EL (cell line): ENCODE measurements around the gene NCAPH2.
"Not testable (repeated sequence)": the region's sequence is repeated elsewhere in the genome, so short reads cannot be mapped to it uniquely, and the experiment has no call there.

Experiments
- DNase-seq: peaks from one replicate; pipeline ENCODE4 v3.0.0-alpha.2; 2016

NCAPH2 gene

DNA sequence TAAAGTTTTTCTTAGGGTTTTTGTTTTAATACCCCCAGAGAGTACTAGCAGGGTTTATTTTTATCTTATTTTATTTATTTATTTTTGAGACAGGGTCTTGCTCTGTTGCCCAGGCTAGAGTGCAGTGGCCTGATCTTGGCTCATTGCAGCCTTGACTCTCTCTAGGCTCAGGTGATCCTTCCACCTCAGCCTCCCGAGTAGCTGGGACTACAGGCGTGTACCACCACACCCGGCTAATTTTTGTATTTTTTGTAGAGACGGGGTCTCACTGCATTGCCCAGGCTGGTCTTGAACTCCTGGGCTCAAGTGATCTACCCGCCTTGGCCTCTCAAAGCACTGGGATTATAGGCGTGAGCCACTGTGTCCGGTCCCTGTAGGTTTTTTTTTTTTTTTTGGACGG lies 12.2 kb downstream of the NCAPH2 start:
- DNase-seq: not testable (repeated sequence)

- DNase-seq: no peak
Observed at GRCh38 chr22:50520826-50521453, 12.9 kb downstream of the NCAPH2 start.

GRCh38 chr22:50521710-50522109 lies 13.7 kb downstream of the NCAPH2 start:
- no peak for DNase-seq

GRCh38 chr22:50522208-50522805 lies 14.3 kb downstream of the NCAPH2 start:
- no peak for DNase-seq

DNA sequence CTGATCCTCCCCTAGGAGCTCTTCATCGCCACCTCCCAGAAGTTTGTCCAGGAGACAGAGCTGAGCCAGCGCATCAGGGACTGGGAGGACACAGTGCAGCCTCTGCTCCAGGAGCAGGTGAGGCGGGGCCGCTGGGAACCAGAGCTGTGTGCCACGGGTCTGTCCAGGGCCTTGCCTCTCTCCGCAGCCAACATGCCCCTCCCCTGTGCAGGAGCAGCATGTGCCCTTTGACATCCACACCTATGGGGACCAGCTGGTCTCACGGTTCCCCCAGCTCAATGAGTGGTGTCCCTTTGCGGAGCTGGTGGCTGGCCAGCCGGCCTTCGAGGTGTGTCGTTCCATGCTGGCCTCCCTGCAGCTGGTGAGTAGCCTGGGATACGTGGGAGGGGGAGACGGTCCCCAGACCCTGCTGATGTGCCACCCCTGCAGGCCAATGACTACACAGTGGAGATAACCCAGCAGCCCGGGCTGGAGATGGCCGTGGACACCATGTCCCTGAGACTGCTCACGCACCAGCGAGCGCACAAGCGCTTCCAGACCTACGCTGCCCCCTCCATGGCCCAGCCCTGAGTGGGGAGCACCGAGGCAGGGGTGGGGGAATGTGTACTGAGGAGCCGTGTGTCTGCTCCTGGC lies 14.9 kb downstream of the NCAPH2 start:
- no peak for DNase-seq

DNA sequence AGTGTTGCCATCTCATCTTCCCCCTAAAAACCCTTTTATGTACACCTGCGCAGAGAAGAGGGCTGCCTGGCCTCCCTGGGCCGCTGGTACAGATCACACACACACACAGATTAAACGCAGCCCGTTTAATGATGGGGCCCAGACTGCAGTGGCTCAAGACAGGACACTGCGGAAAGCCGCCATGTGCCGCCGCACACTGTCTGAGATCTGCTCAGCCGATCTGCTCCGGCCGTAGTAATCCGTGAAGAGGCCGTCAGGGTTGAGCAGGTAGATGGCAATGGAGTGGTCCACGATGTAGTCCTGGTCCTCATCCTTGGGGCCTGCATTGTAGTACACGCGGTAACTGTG lies 15.4 kb downstream of the NCAPH2 start:
- no peak for DNase-seq

DNA sequence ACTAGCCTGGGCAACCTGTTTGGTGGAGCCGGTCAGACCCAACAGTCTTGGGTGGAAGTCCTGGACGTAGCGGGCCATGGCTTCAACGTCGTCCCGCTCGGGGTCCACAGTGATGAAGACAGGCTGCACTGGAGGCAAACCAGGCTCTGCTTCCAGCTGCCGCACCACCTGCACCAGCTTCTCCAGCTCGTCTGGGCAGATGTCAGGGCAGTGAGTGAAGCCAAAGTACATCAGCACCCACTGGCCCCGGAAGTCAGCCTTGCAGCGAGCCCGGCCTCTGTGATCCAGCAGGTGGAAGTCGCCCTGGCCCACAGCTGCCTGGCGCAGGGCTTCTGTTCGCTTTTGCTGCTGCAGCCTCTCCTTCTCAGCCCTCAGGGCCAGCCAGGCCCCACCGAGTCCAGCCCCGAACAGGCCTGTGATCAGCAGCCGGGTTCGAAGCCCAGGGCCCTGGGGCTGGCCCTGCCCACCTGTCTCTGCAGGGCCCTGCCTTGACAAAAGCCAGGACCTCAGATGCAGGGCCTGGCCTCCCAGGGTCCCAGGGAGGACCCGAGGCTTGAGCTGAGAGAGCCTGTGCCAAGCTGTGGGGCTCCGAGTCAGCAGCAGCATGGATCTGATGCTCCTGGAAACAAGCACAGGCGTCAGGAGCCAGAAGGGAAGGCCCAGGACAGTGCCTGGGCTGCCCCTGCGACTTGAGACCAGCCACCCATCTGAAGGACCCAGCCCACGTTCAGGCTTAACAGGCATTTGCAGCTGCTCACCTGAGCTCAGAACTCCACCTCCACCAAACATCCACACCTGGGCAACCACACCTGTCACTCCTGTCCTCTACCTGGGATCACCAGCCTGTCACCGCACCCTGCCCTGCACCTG lies 16.0 kb downstream of the NCAPH2 start:
- no peak for DNase-seq

- no peak for DNase-seq
Observed at GRCh38 chr22:50524676-50525103, 16.7 kb downstream of the NCAPH2 start.

DNA sequence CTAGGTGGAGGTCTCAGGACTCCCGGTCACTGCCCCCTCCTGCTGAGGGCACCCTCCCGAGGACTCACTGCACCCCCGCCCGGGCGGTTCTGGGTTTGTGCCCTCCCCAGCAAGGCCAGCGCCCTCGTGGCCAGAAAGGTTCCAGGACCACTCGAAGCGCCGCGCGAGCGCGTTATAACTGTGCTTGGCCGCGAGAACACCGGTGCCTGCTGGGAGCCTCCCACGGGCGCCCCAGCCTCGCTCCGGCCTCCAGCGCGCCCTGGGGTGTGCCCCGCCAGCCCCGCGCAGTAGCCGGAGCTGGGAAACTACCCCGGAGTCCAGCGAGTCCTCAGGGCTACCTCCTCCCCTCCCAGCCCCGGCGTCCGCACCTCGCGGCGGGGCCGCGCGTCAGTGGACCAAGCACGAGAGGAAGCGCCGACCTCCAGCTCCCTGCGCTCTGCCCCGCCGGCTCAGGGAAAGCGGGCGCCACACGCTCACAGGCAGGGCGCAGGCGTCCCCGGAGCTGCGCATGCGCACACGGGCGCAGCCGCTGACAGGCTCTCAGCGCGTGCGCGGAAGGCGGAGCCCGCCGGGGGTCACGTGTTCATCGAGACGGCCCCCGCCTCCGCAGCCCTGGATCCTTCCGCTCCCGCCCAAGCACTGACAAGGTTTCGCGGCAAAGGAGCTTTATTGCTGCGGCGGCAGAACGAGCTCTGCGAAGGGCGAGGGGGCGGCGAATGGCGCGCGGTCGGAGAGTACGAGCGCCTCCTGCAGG lies 17.3 kb downstream of the NCAPH2 start, which contains the start of gene SCO2:
SCO2 (minus strand) TSS at position 495 of the 754 bp plus-strand sequence. CDS start 1,187 bp downstream, outside the sequence.
- DNase-seq: peak; percentile 97

GRCh38 chr22:50525858-50526107 lies 17.8 kb downstream of the NCAPH2 start:
- no peak for DNase-seq

- DNase-seq: peak; percentile 82
Observed at GRCh38 chr22:50526108-50526833, 18.2 kb downstream of the NCAPH2 start.

- peak; percentile 40 for DNase-seq
Observed at GRCh38 chr22:50526834-50527801, 19.1 kb downstream of the NCAPH2 start.

- no peak for DNase-seq
Observed at GRCh38 chr22:50527921-50528681, 20.1 kb downstream of the NCAPH2 start.

- no peak for DNase-seq
Observed at GRCh38 chr22:50528682-50529415, 20.8 kb downstream of the NCAPH2 start.

DNA sequence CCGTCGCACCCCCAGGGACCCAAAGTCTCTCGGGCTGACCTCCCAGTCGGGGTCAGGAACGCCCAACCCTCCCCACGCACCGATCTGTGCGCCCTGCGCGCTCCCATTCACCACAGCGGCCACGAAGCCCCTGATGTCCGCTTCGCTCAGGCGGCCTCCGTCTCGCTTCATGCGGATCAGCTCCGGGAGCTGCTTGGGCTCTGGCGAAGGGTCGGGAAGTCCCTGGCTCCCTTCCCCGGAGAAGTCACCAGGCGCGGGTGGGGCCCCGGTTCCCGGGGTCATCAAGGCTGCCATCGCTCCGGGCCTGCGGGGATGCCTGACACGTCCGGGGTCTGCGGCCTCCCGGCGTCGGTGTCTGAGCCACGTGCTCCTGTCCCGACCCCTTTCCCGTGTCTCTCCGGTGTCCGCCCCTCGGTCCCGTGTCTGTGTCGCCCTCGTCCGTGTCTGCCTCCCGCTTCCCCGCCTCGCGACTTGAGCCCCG lies 21.4 kb downstream of the NCAPH2 start:
- peak; percentile 27 for DNase-seq

GRCh38 chr22:50529897-50530579 lies 22.0 kb downstream of the NCAPH2 start, which contains the start of gene TYMP:
Gene TYMP (minus strand): TSS chr22:50530012. CDS start chr22:50529709, 303 bp downstream.
- DNase-seq: peak; percentile 85

DNA sequence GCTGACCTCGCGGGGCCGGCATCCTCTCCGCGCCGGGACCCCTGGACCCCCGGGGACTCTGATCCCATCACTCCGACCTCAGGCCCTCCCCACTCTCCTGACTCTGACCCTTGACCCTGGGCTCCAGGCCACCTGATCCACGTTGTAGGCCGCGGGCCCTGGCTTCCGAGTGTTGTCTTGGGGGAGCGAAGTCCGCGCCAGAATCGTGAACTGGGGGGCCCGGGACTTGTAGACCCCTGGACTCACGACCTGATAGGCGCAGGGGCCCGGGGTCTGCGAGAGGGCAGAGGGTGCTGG lies 22.5 kb downstream of the NCAPH2 start:
- DNase-seq: no peak

DNA sequence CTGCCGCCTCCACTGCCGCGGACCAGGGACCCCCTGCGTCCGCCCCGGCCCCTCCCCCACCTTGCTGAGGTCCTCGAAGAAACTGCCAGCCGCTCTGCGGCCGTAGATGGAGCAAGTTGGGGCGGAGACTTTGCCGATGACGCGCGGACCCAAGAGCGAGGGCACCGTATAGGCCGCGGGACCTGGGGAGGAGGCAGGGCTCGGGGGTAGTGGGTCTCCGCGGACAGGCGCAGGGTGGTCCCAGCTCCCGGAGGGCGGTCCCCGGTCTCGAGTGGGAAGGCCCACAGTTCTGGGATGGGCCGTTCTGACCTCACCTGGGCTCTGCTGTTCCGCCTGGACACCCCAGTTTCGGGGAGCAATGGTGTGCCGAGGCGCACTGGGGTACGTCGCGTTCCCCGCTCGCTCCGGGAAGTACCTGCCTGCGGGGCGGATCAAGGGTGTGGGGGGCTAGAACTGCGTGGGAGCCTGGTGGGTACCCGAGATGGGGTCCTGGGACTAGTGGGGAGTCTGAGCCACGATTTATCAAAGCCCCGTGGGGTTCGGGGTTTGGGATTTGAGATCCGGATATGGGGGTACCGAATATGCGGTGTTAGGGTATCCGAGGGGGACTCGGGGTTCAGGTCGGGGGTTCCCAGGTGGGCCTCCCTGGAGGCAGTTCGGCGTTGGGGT lies 23.0 kb downstream of the NCAPH2 start:
- peak; percentile 79 for DNase-seq
